ENCODE results near the gene MYO7A. TPM values are rescaled to one million over a fixed set of nuclear protein-coding genes. Genes with fewer than 3 reads are reported as not detected.

MYO7A gene
- total and polyA plus RNA-seq, 12 donors = 0.91 to 6.8 (median 2.8) TPM

DNA sequence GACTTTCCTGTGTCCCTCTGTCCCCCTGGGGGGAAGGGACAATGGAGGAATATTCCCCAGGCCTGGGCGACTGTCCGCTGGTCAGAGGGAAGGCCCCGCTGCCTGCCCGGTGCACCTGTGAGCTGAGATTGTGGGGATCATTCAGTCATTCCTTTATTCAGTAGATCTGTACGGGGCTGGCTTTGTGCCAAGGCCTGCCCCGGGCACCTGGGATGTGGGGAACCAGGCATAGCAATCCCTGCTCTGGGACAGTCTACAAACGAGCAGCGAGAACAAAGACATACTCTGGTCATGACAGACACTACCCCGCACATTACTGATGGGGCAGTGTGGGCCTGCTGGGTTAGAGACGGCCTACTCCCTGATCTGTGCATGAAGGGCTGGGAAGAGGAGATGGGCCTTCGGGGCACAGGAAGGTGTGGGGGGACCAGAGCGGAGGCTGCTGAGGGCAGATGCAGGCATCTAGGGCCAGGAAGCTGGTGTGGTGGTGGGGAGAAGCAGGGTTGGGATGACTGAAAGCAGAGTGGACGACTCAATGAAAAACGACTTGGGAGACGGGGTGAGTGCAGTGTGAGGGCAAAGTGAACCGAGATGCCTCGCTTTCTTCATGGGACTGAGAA, 1.8 kb upstream of the MYO7A start:
- 77 to 85% methylated on average over 17 of the region's 17 CpGs for WGBS, 2 donors
- Histone ChIP-seq H3K4me1 (peaks cover 2 to 35% (median 22%) of the 10 kb centered on the region in 9 donors), H3K36me3 (peaks cover 0 to 18% (median 0%) of the 10 kb centered on the region in 9 donors), H3K27ac (no peak overlapping the region), H3K4me3 (no peak overlapping the region), H3K9me3 (no peaks in the 10 kb centered on the region), H3K27me3 (peaks cover 0 to 9% (median 0%) of the 10 kb centered on the region in 7 donors)
- ATAC-seq (no peak), DNase-seq (no peak)
- TF ChIP-seq, protein P1, sequence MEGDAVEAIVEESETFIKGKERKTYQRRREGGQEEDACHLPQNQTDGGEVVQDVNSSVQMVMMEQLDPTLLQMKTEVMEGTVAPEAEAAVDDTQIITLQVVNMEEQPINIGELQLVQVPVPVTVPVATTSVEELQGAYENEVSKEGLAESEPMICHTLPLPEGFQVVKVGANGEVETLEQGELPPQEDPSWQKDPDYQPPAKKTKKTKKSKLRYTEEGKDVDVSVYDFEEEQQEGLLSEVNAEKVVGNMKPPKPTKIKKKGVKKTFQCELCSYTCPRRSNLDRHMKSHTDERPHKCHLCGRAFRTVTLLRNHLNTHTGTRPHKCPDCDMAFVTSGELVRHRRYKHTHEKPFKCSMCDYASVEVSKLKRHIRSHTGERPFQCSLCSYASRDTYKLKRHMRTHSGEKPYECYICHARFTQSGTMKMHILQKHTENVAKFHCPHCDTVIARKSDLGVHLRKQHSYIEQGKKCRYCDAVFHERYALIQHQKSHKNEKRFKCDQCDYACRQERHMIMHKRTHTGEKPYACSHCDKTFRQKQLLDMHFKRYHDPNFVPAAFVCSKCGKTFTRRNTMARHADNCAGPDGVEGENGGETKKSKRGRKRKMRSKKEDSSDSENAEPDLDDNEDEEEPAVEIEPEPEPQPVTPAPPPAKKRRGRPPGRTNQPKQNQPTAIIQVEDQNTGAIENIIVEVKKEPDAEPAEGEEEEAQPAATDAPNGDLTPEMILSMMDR (IDR thresholded peaks at IDR 0.05) = no peak
- intact Hi-C loops (cut with DNase I) = loop anchor here (1.0 to 10.0 kb wide), 8 partner anchors 61 to 429 kb away; no protein-coding TSS in a partner anchor

DNA sequence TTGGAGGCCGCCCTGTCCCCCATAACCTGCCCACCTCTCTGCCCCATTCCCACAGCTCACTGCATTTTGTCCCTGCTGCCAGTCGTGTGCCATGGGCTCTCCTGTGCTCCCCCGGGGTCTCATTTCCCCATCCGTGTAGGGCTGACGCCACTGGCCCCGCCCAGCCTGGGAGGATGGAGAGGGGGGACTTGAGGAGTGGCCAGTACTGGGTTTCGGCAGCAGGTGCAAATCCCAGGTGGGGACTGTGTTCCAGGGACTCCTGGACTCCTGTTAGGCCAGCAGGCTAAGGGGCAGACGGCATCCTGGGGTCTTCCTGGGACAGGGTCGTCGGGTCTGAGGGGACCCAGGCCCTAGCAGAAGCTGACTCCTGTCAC, 1.2 kb upstream of the MYO7A start:
- Histone ChIP-seq H3K27me3 (peaks cover 0 to 9% (median 0%) of the 10 kb centered on the region in 7 donors), H3K27ac (peak overlapping the region in 1 of 10 donors; percentile 53), H3K4me1 (peaks cover 6 to 41% (median 27%) of the 10 kb centered on the region in 9 donors), H3K9me3 (no peaks in the 10 kb centered on the region), H3K4me3 (peak overlapping the region in 9 of 10 donors; percentile 8 to 56 (median 46)), H3K36me3 (peaks cover 0 to 12% (median 0%) of the 10 kb centered on the region in 9 donors)
- ATAC-seq (peak in 2 of 8 donors; percentile 1 to 10), DNase-seq (no peak)
- intact Hi-C loops (cut with DNase I) = loop anchor here (1.0 to 10.0 kb wide), 9 partner anchors 60 to 428 kb away; no protein-coding TSS in a partner anchor
- TF ChIP-seq, protein P1 (IDR thresholded peaks at IDR 0.05) = no peak
- 17 to 20% methylated on average over 10 of the region's 10 CpGs for WGBS, 2 donors

DNA sequence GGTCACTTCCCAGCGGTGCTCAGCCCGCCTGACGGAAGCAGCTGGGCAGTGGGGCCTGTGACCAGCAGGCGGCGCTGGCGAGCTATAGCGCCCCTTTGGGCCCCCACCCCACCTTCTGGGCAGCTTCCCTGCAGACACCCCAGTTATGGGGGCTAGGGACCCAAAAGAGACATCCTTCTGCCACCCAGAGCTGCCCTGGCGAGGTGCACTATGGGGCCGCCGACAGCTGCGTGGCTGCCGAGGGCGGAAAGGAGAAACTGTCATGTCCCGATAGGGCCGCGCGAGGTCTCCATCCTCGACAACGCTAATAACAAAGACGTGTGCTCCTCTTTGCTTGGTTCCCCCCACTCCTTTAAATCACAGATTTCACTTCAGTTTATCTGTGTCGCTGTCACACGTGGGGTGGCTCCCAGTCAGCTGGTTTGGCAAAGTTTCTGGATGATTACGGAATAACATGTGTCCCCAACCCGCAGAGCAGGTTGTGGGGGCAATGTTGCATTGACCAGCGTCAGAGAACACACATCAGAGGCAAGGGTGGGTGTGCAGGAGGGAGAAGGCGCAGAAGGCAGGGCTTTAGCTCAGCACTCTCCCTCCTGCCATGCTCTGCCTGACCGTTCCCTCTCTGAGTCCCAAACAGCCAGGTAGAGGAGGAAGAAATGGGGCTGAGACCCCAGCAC, 673 bp upstream of the MYO7A start:
- Histone ChIP-seq H3K27me3 (peaks cover 0 to 9% (median 0%) of the 10 kb centered on the region in 7 donors), H3K4me3 (peak overlapping the region in 9 of 10 donors; percentile 8 to 56 (median 46)), H3K36me3 (peaks cover 0 to 8% (median 0%) of the 10 kb centered on the region in 9 donors), H3K27ac (peak overlapping the region in 4 of 10 donors; percentile 2 to 53 (median 32)), H3K4me1 (peaks cover 6 to 43% (median 27%) of the 10 kb centered on the region in 9 donors), H3K9me3 (no peaks in the 10 kb centered on the region)
- TF ChIP-seq, protein P1 (IDR thresholded peaks at IDR 0.05) = peak; percentile 96 to 100 (median 99)
- intact Hi-C loops (cut with DNase I) = loop anchor here (1.0 to 10.0 kb wide), 9 partner anchors 60 to 427 kb away; no protein-coding TSS in a partner anchor
- ATAC-seq = peak; percentile 62 to 86 (median 74)
- DNase-seq = peak; percentile 35 to 67
- 6% methylated on average over 27 of the region's 27 CpGs for WGBS, 2 donors

DNA sequence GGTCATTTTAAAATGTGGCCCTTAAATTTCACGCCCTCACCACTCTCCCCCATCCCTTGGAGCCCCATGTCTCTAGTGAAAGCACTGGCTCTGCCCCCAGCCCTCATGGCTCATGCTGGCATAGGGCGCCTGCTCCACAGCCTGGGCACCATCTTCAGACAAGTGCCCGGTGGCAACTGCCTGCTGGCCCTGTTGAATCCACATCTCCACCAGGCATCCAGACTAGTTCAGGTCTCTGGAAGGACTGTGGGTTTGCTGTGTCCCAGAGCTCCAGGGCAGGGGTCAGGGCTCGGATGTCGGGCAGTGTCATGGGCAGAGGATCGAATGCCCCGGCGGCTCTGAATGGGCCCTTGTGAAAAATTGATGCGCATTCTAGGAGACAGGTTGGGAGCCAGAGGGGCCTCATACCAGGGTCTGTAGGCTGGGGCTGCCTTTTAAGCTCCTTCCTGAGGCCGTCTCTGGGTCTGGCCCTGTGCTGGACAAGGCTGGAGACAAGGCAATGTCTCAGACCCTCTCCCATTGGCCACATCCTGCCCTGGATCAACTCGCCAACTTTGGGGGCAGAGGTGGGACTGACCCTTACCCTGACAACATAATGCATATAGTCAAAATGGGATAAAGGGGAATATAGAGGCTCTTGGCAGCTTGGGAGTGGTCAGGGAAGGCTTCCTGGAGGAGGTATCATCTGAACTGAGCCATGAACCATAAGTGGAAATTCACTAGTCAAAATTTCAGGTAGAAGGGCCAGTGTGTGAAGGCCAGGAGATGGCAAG, 1.2 kb downstream of the MYO7A start:
- peak overlapping the region in 2 of 10 donors; percentile 30 to 41 for H3K27ac ChIP-seq
- no peak overlapping the region for H3K4me3 ChIP-seq
- peaks cover 6 to 43% (median 27%) of the 10 kb centered on the region in 9 donors for H3K4me1 ChIP-seq
- ATAC-seq (no peak), DNase-seq (no peak)
- WGBS, 2 donors = 89 to 92% methylated on average over 11 of the region's 11 CpGs
- no peaks in the 10 kb centered on the region for H3K9me3 ChIP-seq
- peaks cover 0 to 9% (median 0%) of the 10 kb centered on the region in 7 donors for H3K27me3 ChIP-seq
- intact Hi-C loops (cut with DNase I) = loop anchor here (5.0 to 10.0 kb wide), 6 partner anchors 58 to 426 kb away; no protein-coding TSS in a partner anchor
- no peaks in the 10 kb centered on the region for H3K36me3 ChIP-seq
- TF ChIP-seq, protein P1 (IDR thresholded peaks at IDR 0.05) = no peak
